ENCODE results near the gene ZNF580. TPM values are rescaled to one million over a fixed set of nuclear protein-coding genes. Genes with fewer than 3 reads are reported as not detected.

ZNF580 gene, protein sequence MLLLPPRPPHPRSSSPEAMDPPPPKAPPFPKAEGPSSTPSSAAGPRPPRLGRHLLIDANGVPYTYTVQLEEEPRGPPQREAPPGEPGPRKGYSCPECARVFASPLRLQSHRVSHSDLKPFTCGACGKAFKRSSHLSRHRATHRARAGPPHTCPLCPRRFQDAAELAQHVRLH
- polyA plus RNA-seq: 10 to 100 TPM; 12.8 to 14.2 TPM

DNA sequence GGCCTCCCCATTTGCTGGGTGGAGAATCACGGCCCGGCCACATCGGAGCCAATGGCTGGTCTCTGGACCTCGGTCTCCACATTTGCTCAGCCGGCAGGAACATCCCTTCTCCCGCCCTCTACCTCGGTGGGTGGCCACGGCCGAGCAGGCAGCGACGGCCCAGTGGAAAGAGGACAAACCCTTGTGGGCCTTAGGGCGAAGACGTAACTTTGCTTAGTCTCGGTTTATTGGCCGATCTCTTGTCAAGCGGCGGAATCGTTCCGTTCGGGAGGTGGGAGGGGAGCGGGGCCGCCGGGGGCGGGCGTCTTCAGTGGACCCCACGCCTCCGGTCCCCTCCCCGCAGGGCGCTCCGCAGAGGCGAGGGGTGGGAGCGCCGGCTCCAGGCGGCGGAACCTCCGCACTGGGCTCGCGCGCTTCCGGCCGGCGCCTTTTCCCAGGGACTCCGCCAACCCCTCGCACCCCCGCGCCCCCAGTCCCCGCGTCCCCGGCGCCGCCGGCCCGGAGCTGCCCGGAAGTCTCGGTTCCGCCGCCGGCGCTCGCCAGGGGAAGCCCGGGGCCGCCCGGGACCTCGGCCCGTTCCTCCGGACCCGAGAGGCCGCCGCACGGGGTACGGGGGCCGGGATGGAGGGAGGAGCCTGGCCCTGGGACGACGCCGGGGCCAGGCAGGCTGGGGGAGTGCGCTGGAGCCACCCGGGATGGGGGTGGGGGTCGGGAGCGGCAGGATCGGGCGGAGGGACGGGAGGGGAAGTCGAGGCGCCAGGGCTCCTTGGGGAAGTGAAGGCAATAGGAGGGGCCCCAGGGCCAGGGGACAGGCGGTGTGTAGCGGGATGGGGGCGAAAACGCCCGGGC, at the start of gene ZNF580:
ZNF580 (plus strand) TSS at position 426 of the 849 bp plus-strand sequence. CDS start 1,507 bp downstream, outside the sequence.
- no peaks in the 10 kb centered on the region for H3K9me3 ChIP-seq (ENCODE audit: control insufficient read depth in 2 of 2, insufficient read depth in 1 of 2, low read depth in 1 of 2, low read length in 1 of 2)
- no peaks in the 10 kb centered on the region for H3K27me3 ChIP-seq (ENCODE audit: control insufficient read depth in 1 of 2, insufficient read depth in 2 of 2, low read length in 2 of 2)
- peak within 1 kb of the TSS; percentile 86 to 91 for H3K27ac ChIP-seq (ENCODE audit: low read depth in 2 of 2, low read length in 1 of 2)
- H3K4me1 ChIP-seq (ENCODE audit: control insufficient read depth in 2 of 2, insufficient read depth in 2 of 2, low read length in 1 of 2): peaks cover 11 to 24% of the 10 kb centered on the region in 2 donors
- H3K36me3 ChIP-seq (ENCODE audit: control insufficient read depth in 2 of 2, insufficient read depth in 2 of 2, low read length in 1 of 2): peaks cover 0 to 11% of the 10 kb centered on the region in 2 donors
- WGBS, 2 donors: 1% methylated on average over 67 to 89 of the region's 89 CpGs
- H3K4me3 ChIP-seq (ENCODE audit: low read depth in 1 of 2, low read length in 2 of 2): peak within 1 kb of the TSS; percentile 58 to 96

DNA sequence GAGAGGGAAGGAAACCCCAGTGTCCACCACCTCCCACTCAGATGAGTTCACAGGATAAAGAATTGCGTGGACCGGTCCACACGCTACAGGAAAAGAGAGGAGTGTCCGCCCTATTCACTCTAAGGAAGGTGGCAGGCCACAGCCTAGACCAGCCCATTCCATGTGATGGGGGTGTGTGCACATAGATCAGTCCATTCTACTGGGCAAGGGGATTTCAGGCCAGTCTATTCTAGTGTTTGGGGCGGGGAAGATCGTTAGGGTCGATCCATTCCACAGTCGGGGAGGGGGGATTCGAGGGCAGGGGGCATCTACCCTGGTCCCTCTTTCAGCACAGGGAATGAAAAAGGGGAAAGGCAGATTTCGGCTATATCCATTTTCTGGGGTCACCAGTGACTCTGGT, 49.2 kb upstream of the ZNF580 start:
- no peak overlapping the region for H3K27ac ChIP-seq (ENCODE audit: low read depth in 2 of 2, low read length in 1 of 2)
- no peaks in the 10 kb centered on the region for H3K27me3 ChIP-seq (ENCODE audit: control insufficient read depth in 1 of 2, insufficient read depth in 2 of 2, low read length in 2 of 2)
- H3K4me1 ChIP-seq (ENCODE audit: control insufficient read depth in 2 of 2, insufficient read depth in 2 of 2, low read length in 1 of 2): peaks cover 0 to 7% of the 10 kb centered on the region in 2 donors
- no peaks in the 10 kb centered on the region for H3K9me3 ChIP-seq (ENCODE audit: control insufficient read depth in 2 of 2, insufficient read depth in 1 of 2, low read depth in 1 of 2, low read length in 1 of 2)
- 83 to 85% methylated on average over 10 of the region's 10 CpGs for WGBS, 2 donors
- H3K4me3 ChIP-seq (ENCODE audit: low read depth in 1 of 2, low read length in 2 of 2): no peak overlapping the region
- peaks cover 0 to 15% of the 10 kb centered on the region in 2 donors for H3K36me3 ChIP-seq (ENCODE audit: control insufficient read depth in 2 of 2, insufficient read depth in 2 of 2, low read length in 1 of 2)

DNA sequence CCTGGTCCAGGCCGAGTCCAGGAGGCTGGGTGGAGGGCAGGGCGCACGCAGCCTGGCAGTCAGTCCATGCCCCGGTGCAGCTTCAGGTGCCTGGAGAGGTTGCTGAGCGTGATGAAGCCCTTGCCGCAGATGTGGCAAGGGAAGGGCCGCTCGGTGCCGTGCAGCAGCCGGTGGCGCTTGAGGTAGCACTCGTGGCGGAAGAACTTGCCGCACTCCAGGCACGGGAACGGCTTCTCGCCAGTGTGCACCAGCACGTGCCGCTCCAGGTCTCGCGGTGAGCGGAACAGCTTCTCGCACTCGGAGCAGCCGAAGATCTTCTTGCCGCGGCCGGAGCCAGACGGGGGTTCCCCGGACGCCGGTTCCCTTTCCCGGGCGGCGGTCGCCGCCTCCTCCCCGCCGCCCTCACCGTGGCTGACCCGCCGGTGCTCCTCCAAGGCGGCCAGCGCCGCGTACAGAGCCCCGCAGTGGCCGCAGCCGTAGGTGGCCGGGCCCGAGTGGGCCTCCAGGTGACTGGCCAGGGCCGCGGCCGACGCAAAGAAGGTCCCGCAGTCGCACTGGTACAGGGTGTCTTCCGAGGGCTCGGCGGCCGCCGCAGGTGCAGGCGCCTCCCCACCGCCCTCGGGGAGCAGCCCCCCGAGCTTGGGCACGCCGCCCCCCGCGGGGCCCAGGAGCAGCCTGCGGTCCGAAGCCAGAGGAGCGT, 48.3 kb upstream of the ZNF580 start:
- Histone ChIP-seq H3K4me1 (ENCODE audit: control insufficient read depth in 2 of 2, insufficient read depth in 2 of 2, low read length in 1 of 2) (no peaks in the 10 kb centered on the region), H3K27ac (ENCODE audit: low read depth in 2 of 2, low read length in 1 of 2) (no peak overlapping the region), H3K36me3 (ENCODE audit: control insufficient read depth in 2 of 2, insufficient read depth in 2 of 2, low read length in 1 of 2) (peaks cover 0 to 19% of the 10 kb centered on the region in 2 donors), H3K4me3 (ENCODE audit: low read depth in 1 of 2, low read length in 2 of 2) (no peak overlapping the region), H3K9me3 (ENCODE audit: control insufficient read depth in 2 of 2, insufficient read depth in 1 of 2, low read depth in 1 of 2, low read length in 1 of 2) (no peaks in the 10 kb centered on the region), H3K27me3 (ENCODE audit: control insufficient read depth in 1 of 2, insufficient read depth in 2 of 2, low read length in 2 of 2) (no peaks in the 10 kb centered on the region)
- WGBS, 2 donors: 92 to 96% methylated on average over 44 to 73 of the region's 73 CpGs

DNA sequence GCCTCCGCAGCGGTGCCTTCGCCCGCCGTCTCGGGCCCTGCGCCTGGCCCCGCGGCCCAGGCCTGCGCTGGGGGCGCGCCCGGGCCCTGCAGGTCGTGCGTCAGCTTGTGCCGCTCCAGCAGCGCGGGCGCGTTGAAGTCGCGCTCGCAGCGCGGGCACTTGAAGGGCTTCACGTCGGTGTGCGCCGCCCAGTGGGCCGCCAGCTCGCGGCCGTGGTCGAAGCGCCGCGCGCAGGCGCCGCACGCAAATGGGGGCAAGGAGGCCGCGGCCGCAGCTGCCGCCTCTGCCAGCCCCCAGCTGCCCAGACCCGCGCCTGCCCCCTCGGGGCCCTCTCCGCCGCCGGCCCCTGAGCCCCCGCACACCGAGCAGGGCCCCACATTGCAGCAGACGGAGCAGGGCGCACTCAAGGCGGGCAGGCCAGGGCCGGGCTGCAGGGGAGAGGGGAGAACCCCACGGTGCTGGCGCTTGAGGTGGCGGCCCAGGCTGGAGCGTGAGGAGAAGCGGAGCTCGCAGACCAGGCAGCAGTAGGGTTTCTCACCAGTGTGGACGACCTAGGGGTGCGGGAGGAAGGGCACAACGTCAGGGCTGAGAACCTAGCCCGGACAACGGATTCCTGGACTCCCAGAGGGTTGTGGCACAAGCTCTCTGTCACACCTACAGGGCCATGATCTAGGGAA, 47.6 kb upstream of the ZNF580 start:
- 85 to 86% methylated on average over 59 to 68 of the region's 68 CpGs for WGBS, 2 donors
- Histone ChIP-seq H3K27me3 (ENCODE audit: control insufficient read depth in 1 of 2, insufficient read depth in 2 of 2, low read length in 2 of 2) (no peaks in the 10 kb centered on the region), H3K4me3 (ENCODE audit: low read depth in 1 of 2, low read length in 2 of 2) (no peak overlapping the region), H3K27ac (ENCODE audit: low read depth in 2 of 2, low read length in 1 of 2) (no peak overlapping the region), H3K4me1 (ENCODE audit: control insufficient read depth in 2 of 2, insufficient read depth in 2 of 2, low read length in 1 of 2) (no peaks in the 10 kb centered on the region), H3K9me3 (ENCODE audit: control insufficient read depth in 2 of 2, insufficient read depth in 1 of 2, low read depth in 1 of 2, low read length in 1 of 2) (no peaks in the 10 kb centered on the region), H3K36me3 (ENCODE audit: control insufficient read depth in 2 of 2, insufficient read depth in 2 of 2, low read length in 1 of 2) (peaks cover 0 to 19% of the 10 kb centered on the region in 2 donors)

DNA sequence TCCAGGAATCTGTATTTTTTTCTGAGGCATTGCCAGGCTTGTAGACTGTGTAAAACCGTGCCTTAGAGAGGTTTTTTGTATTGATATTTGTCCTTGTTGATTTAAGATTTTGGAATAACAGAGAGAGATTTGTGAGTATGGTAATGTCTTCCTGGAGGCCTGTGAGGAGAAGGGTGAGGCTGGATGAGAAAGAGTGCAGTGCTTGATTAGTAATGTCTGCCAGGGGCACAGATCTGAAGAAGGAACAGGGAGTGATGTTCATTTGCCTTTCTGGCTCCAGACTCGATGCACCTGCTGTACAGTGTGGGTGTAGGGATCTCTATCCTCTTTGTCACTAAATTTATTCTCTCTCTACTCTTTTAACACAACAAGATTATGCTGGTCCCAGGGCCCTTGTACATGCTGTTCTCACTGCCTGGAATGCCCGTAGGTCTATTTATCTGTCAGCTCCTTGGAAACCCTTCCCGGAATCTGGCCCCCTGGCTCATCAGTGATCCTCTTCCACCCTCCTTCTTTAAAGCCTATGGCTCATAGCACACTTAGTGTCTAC, 45.7 kb upstream of the ZNF580 start:
- no peaks in the 10 kb centered on the region for H3K9me3 ChIP-seq (ENCODE audit: control insufficient read depth in 2 of 2, insufficient read depth in 1 of 2, low read depth in 1 of 2, low read length in 1 of 2)
- H3K4me3 ChIP-seq (ENCODE audit: low read depth in 1 of 2, low read length in 2 of 2): no peak overlapping the region
- no peaks in the 10 kb centered on the region for H3K27me3 ChIP-seq (ENCODE audit: control insufficient read depth in 1 of 2, insufficient read depth in 2 of 2, low read length in 2 of 2)
- H3K4me1 ChIP-seq (ENCODE audit: control insufficient read depth in 2 of 2, insufficient read depth in 2 of 2, low read length in 1 of 2): no peaks in the 10 kb centered on the region
- H3K27ac ChIP-seq (ENCODE audit: low read depth in 2 of 2, low read length in 1 of 2): no peak overlapping the region
- H3K36me3 ChIP-seq (ENCODE audit: control insufficient read depth in 2 of 2, insufficient read depth in 2 of 2, low read length in 1 of 2): peaks cover 0 to 19% of the 10 kb centered on the region in 2 donors
- WGBS, 2 donors: 85 to 90% methylated on average over 4 of the region's 4 CpGs

DNA sequence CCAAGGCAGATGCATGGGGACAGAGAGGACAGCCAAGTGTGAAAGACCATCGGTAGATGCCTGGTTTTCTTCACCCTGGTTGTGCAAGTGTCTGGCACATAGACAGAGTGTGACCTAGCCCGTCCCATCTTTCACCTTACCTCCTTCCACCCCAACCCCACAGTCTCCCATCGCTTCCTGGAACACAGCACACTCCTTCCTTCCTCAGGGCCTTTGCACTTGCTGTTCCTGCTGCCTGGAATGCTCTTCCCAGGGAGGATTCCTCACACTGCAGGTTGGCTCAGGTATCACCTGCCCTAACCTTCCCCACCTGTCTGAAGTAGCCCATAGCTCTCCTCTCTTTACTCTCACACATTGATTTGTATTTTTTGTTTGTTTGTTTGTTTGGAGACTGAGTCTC, 44.5 kb upstream of the ZNF580 start:
- H3K4me1 ChIP-seq (ENCODE audit: control insufficient read depth in 2 of 2, insufficient read depth in 2 of 2, low read length in 1 of 2): peaks cover 0 to 2% of the 10 kb centered on the region in 2 donors
- H3K9me3 ChIP-seq (ENCODE audit: control insufficient read depth in 2 of 2, insufficient read depth in 1 of 2, low read depth in 1 of 2, low read length in 1 of 2): no peaks in the 10 kb centered on the region
- no peaks in the 10 kb centered on the region for H3K27me3 ChIP-seq (ENCODE audit: control insufficient read depth in 1 of 2, insufficient read depth in 2 of 2, low read length in 2 of 2)
- WGBS, 2 donors: 94 to 96% methylated on average over 3 of the region's 3 CpGs
- no peak overlapping the region for H3K4me3 ChIP-seq (ENCODE audit: low read depth in 1 of 2, low read length in 2 of 2)
- no peak overlapping the region for H3K27ac ChIP-seq (ENCODE audit: low read depth in 2 of 2, low read length in 1 of 2)
- H3K36me3 ChIP-seq (ENCODE audit: control insufficient read depth in 2 of 2, insufficient read depth in 2 of 2, low read length in 1 of 2): peaks cover 0 to 19% of the 10 kb centered on the region in 2 donors

DNA sequence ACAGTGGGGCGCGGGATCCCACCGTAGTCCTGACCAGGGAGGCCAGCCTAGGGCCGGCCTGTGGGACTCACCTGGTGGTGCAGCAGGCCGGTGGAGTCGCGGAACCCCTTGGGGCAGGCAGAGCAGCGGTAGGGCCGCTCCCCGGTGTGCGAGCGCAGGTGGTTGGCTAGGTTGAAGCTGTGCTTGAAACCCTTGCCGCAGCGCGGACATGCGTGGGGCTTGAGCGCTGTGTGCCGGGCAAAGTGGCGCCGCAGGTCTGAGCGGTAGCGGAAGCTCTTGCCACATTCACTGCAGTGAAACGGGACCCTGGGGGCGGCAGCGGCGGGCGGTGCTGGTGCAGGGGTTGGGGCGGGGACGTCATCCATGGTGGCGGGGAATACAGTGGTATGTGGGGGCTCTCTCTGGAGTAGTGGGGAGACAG, 43.3 kb upstream of the ZNF580 start:
- 95 to 96% methylated on average over 30 of the region's 30 CpGs for WGBS, 2 donors
- Histone ChIP-seq H3K27ac (ENCODE audit: low read depth in 2 of 2, low read length in 1 of 2) (no peak overlapping the region), H3K27me3 (ENCODE audit: control insufficient read depth in 1 of 2, insufficient read depth in 2 of 2, low read length in 2 of 2) (no peaks in the 10 kb centered on the region), H3K4me3 (ENCODE audit: low read depth in 1 of 2, low read length in 2 of 2) (no peak overlapping the region), H3K9me3 (ENCODE audit: control insufficient read depth in 2 of 2, insufficient read depth in 1 of 2, low read depth in 1 of 2, low read length in 1 of 2) (no peaks in the 10 kb centered on the region), H3K36me3 (ENCODE audit: control insufficient read depth in 2 of 2, insufficient read depth in 2 of 2, low read length in 1 of 2) (peaks cover 0 to 18% of the 10 kb centered on the region in 2 donors), H3K4me1 (ENCODE audit: control insufficient read depth in 2 of 2, insufficient read depth in 2 of 2, low read length in 1 of 2) (peaks cover 0 to 2% of the 10 kb centered on the region in 2 donors)

DNA sequence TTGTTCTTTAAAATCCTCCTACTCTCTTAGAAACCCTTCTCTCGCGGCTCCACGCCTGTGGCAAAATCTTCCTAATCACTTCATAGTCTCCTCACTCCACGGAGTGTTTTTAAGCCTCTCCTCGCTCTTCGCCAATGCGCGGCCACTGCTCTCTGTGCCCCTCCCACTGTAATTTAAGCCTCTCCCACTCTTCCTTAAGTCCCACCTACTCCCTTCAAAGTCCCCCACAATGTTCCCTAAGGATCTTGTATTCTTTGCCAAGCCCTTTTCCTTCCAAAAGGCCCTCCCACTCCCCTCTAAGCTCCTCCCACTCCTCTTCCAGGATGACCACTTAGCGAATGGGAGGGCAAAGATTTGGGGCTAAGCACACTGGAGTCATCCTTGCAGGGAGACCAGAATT, 42.8 kb upstream of the ZNF580 start:
- peaks cover 0 to 2% of the 10 kb centered on the region in 2 donors for H3K4me1 ChIP-seq (ENCODE audit: control insufficient read depth in 2 of 2, insufficient read depth in 2 of 2, low read length in 1 of 2)
- H3K27ac ChIP-seq (ENCODE audit: low read depth in 2 of 2, low read length in 1 of 2): no peak overlapping the region
- WGBS, 2 donors: 86 to 92% methylated on average over 9 of the region's 9 CpGs
- H3K9me3 ChIP-seq (ENCODE audit: control insufficient read depth in 2 of 2, insufficient read depth in 1 of 2, low read depth in 1 of 2, low read length in 1 of 2): no peaks in the 10 kb centered on the region
- H3K4me3 ChIP-seq (ENCODE audit: low read depth in 1 of 2, low read length in 2 of 2): no peak overlapping the region
- H3K36me3 ChIP-seq (ENCODE audit: control insufficient read depth in 2 of 2, insufficient read depth in 2 of 2, low read length in 1 of 2): peaks cover 0 to 23% of the 10 kb centered on the region in 2 donors
- no peaks in the 10 kb centered on the region for H3K27me3 ChIP-seq (ENCODE audit: control insufficient read depth in 1 of 2, insufficient read depth in 2 of 2, low read length in 2 of 2)

Measured in esophagus (tissue), 2 donors.